HEK293T (cell line): Measurements from ENCODE around the gene AP1G1.
"Not testable (repeated sequence)": the region's sequence is repeated elsewhere in the genome, so short reads cannot be mapped to it uniquely, and the experiment has no call there.

Experiments used
- CTCF ChIA-PET: fragments of 350-600 bp; formaldehyde crosslinking; extraction: SDS; loops from one replicate; lab custom pipeline; 2021; ENCODE audit warnings: antibody characterized with exemption, inconsistent platforms; lab: Yijun Ruan, JAX
- POLR2A ChIA-PET: fragments of 350-600 bp; formaldehyde crosslinking; extraction: SDS; loops from one replicate; lab custom pipeline; 2020; ENCODE audit warnings: antibody characterized with exemption, inconsistent platforms; lab: Yijun Ruan, JAX
- DNase-seq: peaks from one replicate; pipeline ENCODE4 v3.0.0; 2012; ENCODE audit warnings: mixed read lengths; ENCODE audit errors: extremely low spot score
- ARNT ChIP-seq: fragments of 450-650 bp; IDR thresholded peaks from 2 replicates; pipeline ENCODE4 v1.6.1; 2017; ENCODE audit warnings: mild to moderate bottlenecking
- BHLHE40 ChIP-seq: fragments of 450-650 bp; IDR thresholded peaks from 2 replicates; pipeline ENCODE4 v1.6.1; 2016; ENCODE audit warnings: mild to moderate bottlenecking, moderate library complexity, borderline replicate concordance
- CTBP1 ChIP-seq: fragments of 450-650 bp; IDR thresholded peaks from 2 replicates; pipeline ENCODE4 v1.6.1; 2016; ENCODE audit warnings: borderline replicate concordance
- ELF4 ChIP-seq: fragments of 450-650 bp; IDR thresholded peaks from 2 replicates; pipeline ENCODE4 v1.6.1; 2017; ENCODE audit warnings: antibody characterized with exemption
- FOXA1 ChIP-seq: fragments of 450-650 bp; IDR thresholded peaks from 2 replicates; pipeline ENCODE4 v1.6.1; 2016; ENCODE audit warnings: mild to moderate bottlenecking
- FOXK2 ChIP-seq: fragments of 450-650 bp; IDR thresholded peaks from 2 replicates; pipeline ENCODE4 v1.6.1; 2016; ENCODE audit warnings: mild to moderate bottlenecking
- FOXM1 ChIP-seq: fragments of 450-650 bp; IDR thresholded peaks from 2 replicates; pipeline ENCODE4 v1.6.1; 2017; ENCODE audit warnings: mild to moderate bottlenecking, borderline replicate concordance
- HDGF ChIP-seq: fragments of 450-650 bp; IDR thresholded peaks from 2 replicates; pipeline ENCODE4 v1.6.1; 2017; ENCODE audit warnings: antibody characterized with exemption, borderline replicate concordance
- L3MBTL2 ChIP-seq: fragments of 450-650 bp; conservative IDR thresholded peaks from 2 replicates; pipeline ENCODE4 v1.6.1; 2016; ENCODE audit warnings: mild to moderate bottlenecking
- LEF1 ChIP-seq: fragments of 450-650 bp; IDR thresholded peaks from 2 replicates; pipeline ENCODE4 v1.6.1; 2017; ENCODE audit warnings: mild to moderate bottlenecking, borderline replicate concordance
- NFRKB ChIP-seq: fragments of 450-650 bp; IDR thresholded peaks from 2 replicates; pipeline ENCODE4 v1.6.1; 2016; ENCODE audit warnings: mild to moderate bottlenecking, moderate library complexity
- PKNOX1 ChIP-seq: fragments of 450-650 bp; IDR thresholded peaks from 2 replicates; pipeline ENCODE4 v1.6.1; 2016
- SP1 ChIP-seq: fragments of 450-650 bp; IDR thresholded peaks from 2 replicates; pipeline ENCODE4 v1.6.1; 2017
- SUZ12 ChIP-seq: fragments of 450-650 bp; IDR thresholded peaks from 2 replicates; pipeline ENCODE4 v1.6.1; 2016; ENCODE audit warnings: mild to moderate bottlenecking
- TARDBP ChIP-seq: fragments of 450-650 bp; IDR thresholded peaks from 2 replicates; pipeline ENCODE4 v1.6.1; 2016
- ZNF384 ChIP-seq: fragments of 450-650 bp; IDR thresholded peaks from 2 replicates; pipeline ENCODE4 v1.6.1; 2016

AP1G1 gene

GRCh38 chr16:71796501-71797097 is 12.0 kb downstream of the AP1G1 start:
- POLR2A ChIA-PET: interaction anchor here (2.0 kb wide), 1 partner anchor 11 kb away, joined by 5 read pairs; no protein-coding TSS in a partner anchor
- CTCF ChIA-PET: no interaction called here
- no peak for TF ChIP-seq L3MBTL2
- TF ChIP-seq TARDBP: no peak
- TF ChIP-seq HDGF: no peak
- TF ChIP-seq CTBP1: no peak
- no peak for TF ChIP-seq SP1
- TF ChIP-seq FOXA1: no peak
- TF ChIP-seq NFRKB: no peak
- TF ChIP-seq PKNOX1: no peak
- no peak for TF ChIP-seq ZNF384
- no peak for TF ChIP-seq FOXM1
- TF ChIP-seq ELF4: no peak
- TF ChIP-seq ARNT: no peak
- no peak for TF ChIP-seq SUZ12
- TF ChIP-seq FOXK2: no peak
- no peak for TF ChIP-seq LEF1
- TF ChIP-seq BHLHE40: no peak
- DNase-seq: no peak

GRCh38 chr16:71794943-71795342 is 13.7 kb downstream of the AP1G1 start:
- ChIA-PET CTCF (interaction anchor here (0.6 kb wide), 2 partner anchors 20 to 29 kb away, joined by 3 to 4 read pairs; no protein-coding TSS in a partner anchor), POLR2A (interaction anchor here (2.0 kb wide), 1 partner anchor 12 kb away, joined by 5 read pairs; no protein-coding TSS in a partner anchor)
- TF ChIP-seq BHLHE40 (no peak), CTBP1 (no peak), TARDBP (no peak), LEF1 (no peak), ELF4 (no peak), PKNOX1 (no peak), FOXK2 (no peak), ARNT (no peak), FOXM1 (no peak), HDGF (no peak), NFRKB (no peak), SUZ12 (no peak), FOXA1 (no peak), SP1 (no peak), L3MBTL2 (no peak), ZNF384 (no peak; the same call in 1 of the 2 replicates)
- no peak for DNase-seq

- POLR2A ChIA-PET: interaction anchor here (0.7 kb wide), 1 partner anchor 130 kb away, joined by 3 read pairs; no protein-coding TSS in a partner anchor
- no peak for DNase-seq
- CTCF ChIA-PET: interaction anchor here (0.6 kb wide), 1 partner anchor 29 kb away, joined by 4 read pairs; no protein-coding TSS in a partner anchor
- no peak for TF ChIP-seq ARNT
- TF ChIP-seq TARDBP: no peak
- TF ChIP-seq NFRKB: no peak
- TF ChIP-seq SUZ12: no peak
- TF ChIP-seq LEF1: no peak
- TF ChIP-seq FOXK2: no peak
- no peak for TF ChIP-seq HDGF
- TF ChIP-seq ELF4: no peak
- TF ChIP-seq FOXA1: no peak
- no peak for TF ChIP-seq BHLHE40
- no peak for TF ChIP-seq SP1
- no peak for TF ChIP-seq L3MBTL2
- TF ChIP-seq ZNF384: no peak
- no peak for TF ChIP-seq PKNOX1
These were observed 14.6 kb downstream of the AP1G1 start for GRCh38 chr16:71794018-71794417.

GRCh38 chr16:71792176-71792575 is 16.5 kb downstream of the AP1G1 start:
- POLR2A ChIA-PET: no interaction called here
- no peak for TF ChIP-seq TARDBP
- no peak for TF ChIP-seq PKNOX1
- TF ChIP-seq ZNF384: no peak
- TF ChIP-seq ELF4: no peak
- TF ChIP-seq FOXA1: no peak
- TF ChIP-seq CTBP1: no peak
- DNase-seq: no peak
- CTCF ChIA-PET: no interaction called here

GRCh38 chr16:71790329-71790728 is 18.3 kb downstream of the AP1G1 start:
- CTCF ChIA-PET: interaction anchor here (0.6 kb wide), 2 partner anchors 11 to 229 kb away, joined by 3 read pairs; no protein-coding TSS in a partner anchor
- POLR2A ChIA-PET, DNase-seq: not testable (repeated sequence)

- POLR2A ChIA-PET: no interaction called here
These were observed 19.5 kb downstream of the AP1G1 start for GRCh38 chr16:71789136-71789535.

More at GRCh38 chr16:71789136-71789535, 19.5 kb downstream of the AP1G1 start:
- TF ChIP-seq HDGF (no peak), CTBP1 (no peak), LEF1 (no peak), L3MBTL2 (no peak), NFRKB (no peak), FOXM1 (no peak), BHLHE40 (no peak)
- CTCF ChIA-PET: no interaction called here
- DNase-seq: no peak
